GM18505 (cell line): ENCODE data around the gene PHF23.
A peak's percentile ranks its signal among the peaks of the same experiment; 100 is the strongest.
"Not testable (repeated sequence)": the region's sequence is repeated elsewhere in the genome, so short reads cannot be mapped to it uniquely, and the experiment has no call there.

Experiments
- ATAC-seq: cut with Tn5 transposase; IDR thresholded peaks from one replicate; pipeline ENCODE4 v1.9.1; 2021; ENCODE audit not compliant: unreplicated experiment
- POLR2A ChIP-seq: IDR thresholded peaks from 4 replicates; pipeline ENCODE4 v1.6.1; 2011; ENCODE audit warnings: borderline replicate concordance; ENCODE audit not compliant: insufficient read depth, insufficient read length; ENCODE audit errors: extremely low read depth

The PHF23 gene

GRCh38 chr17:7250695-7251627 is 11.7 kb upstream of the PHF23 start:
- TF ChIP-seq POLR2A, result no peak
- peak; percentile 4 for ATAC-seq

GRCh38 chr17:7249830-7250229 is 10.6 kb upstream of the PHF23 start:
- TF ChIP-seq POLR2A, result no peak
- no peak for ATAC-seq

GRCh38 chr17:7249214-7249613 is 10.0 kb upstream of the PHF23 start:
- no peak for ATAC-seq
- TF ChIP-seq POLR2A, result no peak

GRCh38 chr17:7248796-7249195 is 9.5 kb upstream of the PHF23 start:
- no peak for TF ChIP-seq POLR2A
- no peak for ATAC-seq

- TF ChIP-seq POLR2A, result no peak
- no peak for ATAC-seq
Measured at GRCh38 chr17:7246779-7247178, 7.5 kb upstream of the PHF23 start.

GRCh38 chr17:7243838-7244237 is 4.6 kb upstream of the PHF23 start:
- not testable (repeated sequence) for ATAC-seq

GRCh38 chr17:7243453-7243729 is 4.1 kb upstream of the PHF23 start:
- no peak for ATAC-seq
- TF ChIP-seq POLR2A, result no peak

GRCh38 chr17:7242717-7243452 is 3.6 kb upstream of the PHF23 start:
- peak; percentile 39 for ATAC-seq

GRCh38 chr17:7241783-7242716 is 2.8 kb upstream of the PHF23 start, which contains the start of gene GABARAP:
TSS of gene GABARAP (minus strand) at chr17:7242449. CDS start at chr17:7242330, 119 bp downstream.
- ATAC-seq, result peak; percentile 37
- TF ChIP-seq POLR2A, result peak; percentile 46

More at GRCh38 chr17:7242717-7243452, 3.6 kb upstream of the PHF23 start:
- TF ChIP-seq POLR2A, result peak; percentile 64

GRCh38 chr17:7241090-7241733 is 2.0 kb upstream of the PHF23 start:
- ATAC-seq, result no peak
- no peak for TF ChIP-seq POLR2A

GRCh38 chr17:7240375-7240774 is 1.1 kb upstream of the PHF23 start:
- TF ChIP-seq POLR2A, result no peak
- no peak for ATAC-seq

GRCh38 chr17:7238420-7239090 is 702 bp downstream of the PHF23 start:
- ATAC-seq, result no peak
- TF ChIP-seq POLR2A, result no peak
